Measurements from ENCODE around the gene USP48. TPM values are rescaled to one million over a fixed set of nuclear protein-coding genes. Genes with fewer than 3 reads are reported as not detected.

The USP48 gene
- total and polyA plus RNA-seq, 10 of the 15 experiments (the other 5 are each of a cell fraction or from before 2014, with no cell fraction given) = 21.2 to 115 (median 75.5) TPM

GRCh38 chr1:21782868-21783678 lies at the start of gene USP48 (continued):
- TF ChIP-seq SMC3 (IDR thresholded peaks at IDR 0.05; ENCODE audit: borderline replicate concordance, low read length) = no peak
- peak; percentile 89 for TF ChIP-seq DPF2 (IDR thresholded peaks at IDR 0.05)
- TF ChIP-seq YBX1 (IDR thresholded peaks at IDR 0.05) = no peak
- TF ChIP-seq ZNF687 (IDR thresholded peaks at IDR 0.05) = peak; percentile 98
- no peak for TF ChIP-seq IRF5 (IDR thresholded peaks at IDR 0.05; ENCODE audit: borderline replicate concordance)
- TF ChIP-seq USF1 (IDR thresholded peaks at IDR 0.05; ENCODE audit: borderline replicate concordance, extremely low read length, insufficient read depth, low read depth, low read length) = no peak
- TF ChIP-seq MLLT1 (IDR thresholded peaks at IDR 0.05) = peak; percentile 89
- TF ChIP-seq SRF (IDR thresholded peaks at IDR 0.05; ENCODE audit: low read depth in 2 of 2, low read length in 2 of 2) = no peak; a peak in 1 of 4 replicates
- peak; percentile 46 for TF ChIP-seq RELA (IDR thresholded peaks at IDR 0.05; ENCODE audit: borderline replicate concordance, partially characterized antibody)
- TF ChIP-seq CBX3 (IDR thresholded peaks at IDR 0.05; ENCODE audit: borderline replicate concordance, low read depth) = no peak
- TF ChIP-seq BRCA1 (IDR thresholded peaks at IDR 0.05; ENCODE audit: low read depth, low read length) = no peak
- TF ChIP-seq CHD1 (IDR thresholded peaks at IDR 0.05; ENCODE audit: low read depth, low read length) = peak; percentile 91
- peak; percentile 69 for TF ChIP-seq POU2F2 (IDR thresholded peaks at IDR 0.05; ENCODE audit: borderline replicate concordance, low read depth, low read length)
- 0 out of 2 replicates have a peak, but pooled peaks have one; percentile 16 for TF ChIP-seq ZNF592 (IDR thresholded peaks at IDR 0.05)
- TF ChIP-seq ELK1 (IDR thresholded peaks at IDR 0.05; ENCODE audit: low read depth, low read length) = no peak; the same call in 1 of the 2 replicates

Data from GM12878 (cell line).